GM23248 (cell line): ENCODE results near the gene LRRC36.

Source experiments
- EZH2 ChIP-seq: fragments of 200-600 bp; sonication (generic); IDR thresholded peaks from 2 replicates; pipeline ENCODE4 v1.6.1; 2018; ENCODE audit warnings: antibody characterized with exemption, mild to moderate bottlenecking; ENCODE audit not compliant: insufficient read depth, poor library complexity, severe bottlenecking
- EZH2phosphoT487 ChIP-seq: fragments of 200-600 bp; sonication (generic); IDR thresholded peaks from 2 replicates; pipeline ENCODE4 v1.6.1; 2018; ENCODE audit warnings: antibody characterized with exemption, moderate library complexity, mild to moderate bottlenecking, low read depth; ENCODE audit not compliant: insufficient read depth

DNA sequence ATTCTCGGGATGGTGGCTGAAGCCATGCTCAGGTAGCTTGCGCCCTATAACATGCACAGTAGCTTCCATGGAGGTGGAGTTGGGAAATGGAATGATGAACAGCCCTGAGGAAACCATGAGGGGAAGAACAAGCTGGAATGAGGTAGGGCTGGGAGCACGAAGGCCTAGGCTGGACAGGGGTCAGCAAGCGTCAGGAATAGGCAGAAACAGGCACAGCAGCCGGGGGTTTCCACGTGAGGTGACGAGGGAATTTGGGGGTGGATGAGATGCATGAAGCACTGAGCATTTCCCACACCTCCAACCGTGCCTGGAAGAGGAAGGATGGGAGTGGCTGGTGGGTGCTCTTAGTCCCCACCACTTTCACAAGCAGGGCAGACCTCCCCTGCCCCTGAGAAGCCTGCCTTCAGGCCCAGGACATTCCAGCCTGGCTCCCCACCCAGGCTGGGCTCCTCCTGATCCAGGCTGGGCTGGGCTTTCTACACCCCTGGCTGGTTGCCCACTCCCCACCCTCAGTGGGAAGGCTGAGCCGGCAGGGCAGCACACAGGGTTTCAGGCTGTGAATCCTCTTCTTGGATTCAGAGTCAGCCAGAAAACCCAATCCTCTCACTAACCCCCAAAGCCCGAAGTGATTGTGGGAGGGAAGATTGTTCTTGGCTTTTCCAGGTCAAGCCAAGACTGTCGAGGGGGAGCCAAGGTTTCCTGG is 25.4 kb upstream of the LRRC36 start:
- TF ChIP-seq EZH2, result no peak
- TF ChIP-seq EZH2phosphoT487, result no peak
